Esophagus (tissue), 2 donors: ENCODE data around the gene MBP. TPM values are rescaled to one million over a fixed set of nuclear protein-coding genes. Genes with fewer than 3 reads are reported as not detected.

Source experiments
- H3K27ac ChIP-seq, 2 donors: one replicate each; pipeline ENCODE4 v1.5.1; 2013; ENCODE audit warnings: low read depth in 2 of 2, mild to moderate bottlenecking in 2 of 2, inconsistent platforms in 1 of 2, low read length in 1 of 2, moderate library complexity in 1 of 2
- H3K27me3 ChIP-seq, 2 donors: one replicate each; pipeline ENCODE4 v1.6.1; 2013; ENCODE audit warnings: low read length in 2 of 2, control low read depth in 1 of 2, mild to moderate bottlenecking in 1 of 2; ENCODE audit not compliant: insufficient read depth in 2 of 2, control insufficient read depth in 1 of 2
- H3K36me3 ChIP-seq, 2 donors: one replicate each; pipeline ENCODE4 v1.6.1; 2013; ENCODE audit warnings: low read length in 1 of 2; ENCODE audit not compliant: control insufficient read depth in 2 of 2, insufficient read depth in 2 of 2
- H3K4me1 ChIP-seq, 2 donors: one replicate each; pipeline ENCODE4 v1.6.1; 2013; ENCODE audit warnings: low read length in 1 of 2; ENCODE audit not compliant: control insufficient read depth in 2 of 2, insufficient read depth in 2 of 2
- H3K4me3 ChIP-seq, 2 donors: one replicate each; pipeline ENCODE4 v1.5.1; 2013; ENCODE audit warnings: low read length in 2 of 2, mild to moderate bottlenecking in 2 of 2, low read depth in 1 of 2, moderate library complexity in 1 of 2
- H3K9me3 ChIP-seq, 2 donors: one replicate each; pipeline ENCODE4 v1.6.1; 2013; ENCODE audit warnings: mild to moderate bottlenecking in 2 of 2, low read depth in 1 of 2, low read length in 1 of 2, moderate library complexity in 1 of 2; ENCODE audit not compliant: control insufficient read depth in 2 of 2, insufficient read depth in 1 of 2
- whole genome bisulfite sequencing, 2 donors: extraction: QIAGEN DNeasy Blood & Tissue Kit; methylation state at CpG; one replicate each; pipeline ENCODE4 v1.1.7; 2013; 5-methylcytosine and 5-hydroxymethylcytosine counted together
- polyA plus RNA-seq, 2 donors: library from polyadenylated mRNA; stranded (reverse); fragments of 200-250 nt; gene quantifications; one replicate each; pipeline ENCODE4 v1.2.3, GENCODE V29; 2013
- donor health status: healthy with polysubstance abuse.
- donor health status: Bipolar disorder and iron deficiency.

The MBP gene
- polyA plus RNA-seq, 2 donors: 9.7 to 10.8 TPM

DNA sequence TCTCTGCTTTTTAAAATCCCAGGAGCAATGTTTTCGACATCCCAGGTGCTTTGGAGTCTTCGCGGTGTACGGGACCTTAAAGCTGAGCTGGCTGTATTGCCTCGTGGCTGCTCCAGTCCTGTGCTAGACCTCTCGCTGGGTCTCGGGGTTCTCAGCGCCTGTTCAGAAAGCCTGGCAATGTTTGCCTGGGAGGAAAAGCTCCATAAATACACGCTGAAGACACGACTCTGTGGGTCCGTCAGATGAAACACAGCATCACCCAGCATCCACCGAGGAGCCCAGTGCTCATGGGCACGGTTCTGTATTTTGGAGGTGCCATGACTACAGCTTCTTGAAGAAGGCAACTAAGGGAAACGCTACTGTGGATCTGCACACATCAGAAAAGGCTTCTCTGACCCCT lies 21.6 kb downstream of the MBP start:
- H3K27me3 ChIP-seq: no peaks in the 10 kb centered on the region
- no peaks in the 10 kb centered on the region for H3K36me3 ChIP-seq
- H3K4me3 ChIP-seq: no peak overlapping the region
- H3K9me3 ChIP-seq: no peaks in the 10 kb centered on the region
- H3K27ac ChIP-seq: no peak overlapping the region
- peaks cover 11 to 26% of the 10 kb centered on the region in 2 donors for H3K4me1 ChIP-seq
- WGBS, 2 donors: 91 to 95% methylated on average over 14 of the region's 14 CpGs

- Histone ChIP-seq H3K27me3 (no peaks in the 10 kb centered on the region), H3K27ac (no peak overlapping the region), H3K36me3 (no peaks in the 10 kb centered on the region), H3K9me3 (no peaks in the 10 kb centered on the region), H3K4me1 (peaks cover 8 to 28% of the 10 kb centered on the region in 2 donors), H3K4me3 (no peak overlapping the region)
- WGBS, 2 donors: 91 to 92% methylated on average over 3 of the region's 3 CpGs
Measured at GRCh38 chr18:77110400-77110799, 22.2 kb downstream of the MBP start.

DNA sequence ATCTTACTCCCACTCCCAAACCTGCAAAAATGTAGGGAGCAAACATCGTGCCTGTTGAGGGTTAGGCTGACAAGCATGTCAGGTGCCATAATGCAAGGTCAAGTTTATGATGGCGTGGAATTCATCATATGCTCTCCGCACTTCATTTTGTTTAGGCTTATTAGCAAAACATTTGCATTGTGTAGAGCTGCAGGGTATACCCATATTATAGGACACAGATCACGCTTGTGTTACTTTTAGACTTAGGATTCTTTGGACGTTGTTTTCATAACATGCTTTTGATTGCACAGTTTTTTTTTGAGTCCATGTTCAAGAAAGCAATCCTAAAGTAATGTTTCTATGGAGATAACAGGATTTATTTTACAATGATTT lies 22.9 kb downstream of the MBP start:
- 93 to 94% methylated on average over 5 of the region's 5 CpGs for WGBS, 2 donors
- Histone ChIP-seq H3K36me3 (no peaks in the 10 kb centered on the region), H3K27me3 (no peaks in the 10 kb centered on the region), H3K4me1 (peaks cover 8 to 23% of the 10 kb centered on the region in 2 donors), H3K27ac (no peak overlapping the region), H3K4me3 (no peak overlapping the region), H3K9me3 (no peaks in the 10 kb centered on the region)

GRCh38 chr18:77108821-77109647 lies 23.5 kb downstream of the MBP start:
- H3K4me1 ChIP-seq: peaks cover 8 to 23% of the 10 kb centered on the region in 2 donors
- peaks cover 0 to 4% of the 10 kb centered on the region in 2 donors for H3K36me3 ChIP-seq
- peak overlapping the region in 1 of 2 donors; percentile 48 for H3K27ac ChIP-seq
- no peaks in the 10 kb centered on the region for H3K9me3 ChIP-seq
- WGBS, 2 donors: 82 to 83% methylated on average over 7 of the region's 7 CpGs
- no peak overlapping the region for H3K4me3 ChIP-seq
- no peaks in the 10 kb centered on the region for H3K27me3 ChIP-seq

- Histone ChIP-seq H3K27me3 (no peaks in the 10 kb centered on the region), H3K36me3 (peaks cover 0 to 10% of the 10 kb centered on the region in 2 donors), H3K4me3 (no peak overlapping the region), H3K9me3 (no peaks in the 10 kb centered on the region), H3K4me1 (peaks cover 8 to 16% of the 10 kb centered on the region in 2 donors), H3K27ac (peak overlapping the region; percentile 48 to 59)
- WGBS, 2 donors: 26 to 27% methylated on average over 13 of the region's 13 CpGs
Measured at GRCh38 chr18:77108001-77108692, 24.4 kb downstream of the MBP start.

GRCh38 chr18:77107292-77107691 lies 25.3 kb downstream of the MBP start:
- H3K36me3 ChIP-seq: peaks cover 0 to 10% of the 10 kb centered on the region in 2 donors
- WGBS, 2 donors: 54 to 60% methylated on average over 5 of the region's 5 CpGs
- H3K27ac ChIP-seq: peak overlapping the region in 1 of 2 donors; percentile 43
- H3K9me3 ChIP-seq: no peaks in the 10 kb centered on the region
- H3K4me3 ChIP-seq: no peak overlapping the region
- peaks cover 8 to 15% of the 10 kb centered on the region in 2 donors for H3K4me1 ChIP-seq
- no peaks in the 10 kb centered on the region for H3K27me3 ChIP-seq

- Histone ChIP-seq H3K4me1 (peaks cover 1 to 19% of the 10 kb centered on the region in 2 donors), H3K27me3 (no peaks in the 10 kb centered on the region), H3K4me3 (no peak overlapping the region), H3K36me3 (peaks cover 0 to 10% of the 10 kb centered on the region in 2 donors), H3K9me3 (no peaks in the 10 kb centered on the region), H3K27ac (peak overlapping the region in 1 of 2 donors; percentile 35)
- 69 to 76% methylated on average over 15 of the region's 15 CpGs for WGBS, 2 donors
Measured at GRCh38 chr18:77106331-77106730, 26.3 kb downstream of the MBP start.

DNA sequence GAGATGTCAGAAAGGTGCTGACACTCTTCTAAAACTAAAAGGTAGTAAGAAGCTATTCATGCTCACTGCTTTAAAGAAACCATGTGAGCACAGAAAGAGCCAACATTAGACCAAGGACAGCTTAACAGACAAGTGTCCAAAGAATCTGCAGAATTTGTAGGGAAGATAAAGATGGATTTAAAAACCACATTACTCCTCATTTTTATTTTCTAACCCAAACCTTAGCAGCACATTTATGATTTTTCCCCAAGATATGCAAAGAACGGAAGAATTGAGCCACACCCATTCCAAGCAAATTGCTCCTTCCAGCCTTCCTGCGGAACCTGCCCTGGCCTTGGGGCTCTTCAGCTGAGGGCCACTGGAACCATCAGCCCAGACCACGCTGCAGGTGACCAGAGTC lies 26.9 kb downstream of the MBP start:
- Histone ChIP-seq H3K4me3 (no peak overlapping the region), H3K27me3 (no peaks in the 10 kb centered on the region), H3K9me3 (no peaks in the 10 kb centered on the region), H3K4me1 (peaks cover 0 to 21% of the 10 kb centered on the region in 2 donors), H3K27ac (no peak overlapping the region), H3K36me3 (peaks cover 0 to 10% of the 10 kb centered on the region in 2 donors)
- WGBS, 2 donors: 81 to 86% methylated on average over 3 of the region's 3 CpGs

DNA sequence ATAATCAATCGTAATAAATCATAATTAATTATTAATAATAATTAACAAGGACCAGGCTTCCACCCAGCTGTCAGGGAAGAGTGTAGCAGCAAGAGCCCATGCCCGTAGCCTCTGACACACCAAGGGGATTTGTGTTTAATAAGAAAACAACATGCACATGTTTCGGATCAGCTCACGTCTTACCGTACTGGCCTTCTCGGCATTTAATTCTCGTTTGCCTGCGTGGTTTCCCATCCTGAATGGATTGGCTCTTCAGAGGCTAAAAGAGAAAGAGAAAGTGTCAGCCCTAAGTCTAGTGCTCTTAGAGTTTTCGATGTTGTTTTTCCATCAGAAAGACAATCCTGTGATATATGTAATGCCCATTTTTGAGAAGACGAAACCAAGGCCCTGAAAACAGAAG lies 27.6 kb downstream of the MBP start:
- 79 to 90% methylated on average over 10 of the region's 10 CpGs for WGBS, 2 donors
- Histone ChIP-seq H3K4me1 (peaks cover 0 to 24% of the 10 kb centered on the region in 2 donors), H3K9me3 (no peaks in the 10 kb centered on the region), H3K36me3 (peaks cover 0 to 10% of the 10 kb centered on the region in 2 donors), H3K4me3 (no peak overlapping the region), H3K27ac (no peak overlapping the region), H3K27me3 (no peaks in the 10 kb centered on the region)
